ENCODE measurements around the gene ATXN10. TPM values are rescaled to one million over a fixed set of nuclear protein-coding genes. Genes with fewer than 3 reads are reported as not detected.

ATXN10 gene
- total and polyA plus RNA-seq, 2 of the 8 experiments (the other 6 are each of a cell fraction or from before 2014, with no cell fraction given): 134 to 210 TPM

DNA sequence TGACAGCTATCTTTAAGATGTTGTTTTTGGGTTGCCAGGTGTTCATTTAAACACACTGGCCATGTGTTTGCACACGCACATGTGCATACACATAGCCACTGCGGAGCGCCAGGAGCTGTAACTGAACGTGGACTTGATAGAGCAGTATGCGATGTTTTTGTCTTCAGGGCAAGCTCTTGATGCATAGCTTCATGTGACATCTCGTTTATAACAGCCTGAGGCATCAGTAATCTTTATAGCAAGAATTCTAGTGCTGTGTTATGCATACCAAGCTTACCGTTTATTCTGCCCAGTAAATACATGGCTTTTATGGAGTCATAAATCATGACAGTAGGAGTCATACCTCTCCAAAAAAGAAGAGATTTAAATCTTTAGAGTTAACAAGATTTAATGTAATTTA is 87.0 kb downstream of the ATXN10 start:
- H3K27me3 ChIP-seq (replicated peaks in 1 of 4; ENCODE audit: control insufficient read depth in 3 of 4, extremely low read depth in 1 of 4, insufficient read depth in 3 of 4, low read length in 3 of 4): no peaks in the 10 kb centered on the region
- peaks cover 4 to 14% of the 10 kb centered on the region in 2 experiments for H4K20me1 ChIP-seq (replicated peaks in 1 of 2; ENCODE audit: control insufficient read depth in 1 of 2, insufficient read depth in 2 of 2, low read length in 2 of 2)
- no peaks in the 10 kb centered on the region; a peak in 1 of 8 replicates for H3K36me3 ChIP-seq (ENCODE audit: control insufficient read depth in 2 of 4, insufficient read depth in 4 of 4, low read length in 3 of 4)
- 88% methylated on average over 7 of the region's 7 CpGs; no CpG with 5 or more reads in 1 of the 2 experiments for WGBS, 2 experiments (ENCODE audit: extremely low coverage in 1 of 2, insufficient coverage in 1 of 2, insufficient read length in 1 of 2, insufficient replicate concordance in 2 of 2, low coverage in 1 of 2, low lambda C conversion rate in 2 of 2, missing lambda C conversion rate in 1 of 2)
- no peak overlapping the region for H3K9ac ChIP-seq (replicated peaks in 1 of 4; ENCODE audit: extremely low read depth in 1 of 4, low read depth in 3 of 4, low read length in 3 of 4)
- no peak overlapping the region for H3K4ac ChIP-seq (replicated peaks; ENCODE audit: insufficient read length, low read depth, low read length)
- H3K56ac ChIP-seq (replicated peaks; ENCODE audit: insufficient read length, low read depth, low read length): no peak overlapping the region
- H4K91ac ChIP-seq (replicated peaks; ENCODE audit: insufficient read length, low read length): no peak overlapping the region
- H2BK12ac ChIP-seq (ENCODE audit: low read depth, low read length): no peak overlapping the region
- H3K9me3 ChIP-seq (ENCODE audit: insufficient read depth in 2 of 2, low read depth in 1 of 2, low read length in 1 of 2): no peaks in the 10 kb centered on the region; a peak in 1 of 4 replicates
- H3K4me2 ChIP-seq (ENCODE audit: insufficient read depth in 1 of 2, low read depth in 2 of 2, low read length in 2 of 2): no peak overlapping the region
- no peak overlapping the region for H3K14ac ChIP-seq (ENCODE audit: insufficient read length)
- no peak overlapping the region for H3K18ac ChIP-seq (ENCODE audit: extremely low read depth, low read length)
- no peak overlapping the region for H2AFZ ChIP-seq (ENCODE audit: low read length)
- TF ChIP-seq FOSL1 (IDR thresholded peaks at IDR 0.05; ENCODE audit: insufficient read depth, low read depth, low read length) (no peak), GABPA (IDR thresholded peaks at IDR 0.05; ENCODE audit: borderline replicate concordance, insufficient read depth, low read length) (no peak)
- peaks cover 7 to 32% (median 19%) of the 10 kb centered on the region in 4 experiments for H3K4me1 ChIP-seq (replicated peaks in 1 of 4; ENCODE audit: control insufficient read depth in 3 of 4, insufficient read depth in 4 of 4, low read length in 3 of 4)
- H2BK5ac ChIP-seq (ENCODE audit: low read depth, low read length): no peak overlapping the region
- no peak overlapping the region for H2AK5ac ChIP-seq (ENCODE audit: low read depth, low read length)
- no peak overlapping the region for H3K23ac ChIP-seq (ENCODE audit: insufficient read length)
- CTCF ChIA-PET (ENCODE audit: partially characterized antibody): interaction anchor here (0.6 to 3.5 kb wide), 9 partner anchors 12 to 176 kb away, joined by 3 to 12 read pairs (median 3); no protein-coding TSS in a partner anchor
- H4K5ac ChIP-seq (ENCODE audit: insufficient read length, low read depth, low read length): no peak overlapping the region
- FAIRE-seq: no peak
- POLR2A ChIA-PET (ENCODE audit: partially characterized antibody): interaction anchor here (1.0 to 2.0 kb wide), 2 partner anchors 10 to 27 kb away, joined by 3 to 5 read pairs; no protein-coding TSS in a partner anchor
- H3K79me1 ChIP-seq (ENCODE audit: low read depth, low read length): peaks cover 5% of the 10 kb centered on the region
- no peak overlapping the region for H2BK15ac ChIP-seq (ENCODE audit: low read length)
- H2BK20ac ChIP-seq (ENCODE audit: low read length): no peak overlapping the region
- H3K4me3 ChIP-seq (ENCODE audit: extremely low read depth in 1 of 4, insufficient read depth in 2 of 4, low read depth in 3 of 4, low read length in 4 of 4): no peak overlapping the region
- H4K8ac ChIP-seq (ENCODE audit: extremely low read depth, insufficient read depth, low read length): no peak overlapping the region
- H3K79me2 ChIP-seq (ENCODE audit: control insufficient read depth in 1 of 2, insufficient read depth in 2 of 2, low read length in 2 of 2): peaks cover 0 to 14% of the 10 kb centered on the region in 2 experiments; a peak in 2 of 4 replicates
- H3K23me2 ChIP-seq (ENCODE audit: low read depth, low read length): no peaks in the 10 kb centered on the region
- no peak for DNase-seq (ENCODE audit: low read depth in 1 of 2, low spot score in 2 of 2)
- no peak overlapping the region for H2BK120ac ChIP-seq (replicated peaks; ENCODE audit: low read depth, low read length)
- no peak overlapping the region for H3K27ac ChIP-seq (ENCODE audit: low read depth, low read length)

Data from H1 (cell line).